ENCODE measurements around the gene CATSPERE. TPM values are rescaled to one million over a fixed set of nuclear protein-coding genes. Genes with fewer than 3 reads are reported as not detected.

Gene CATSPERE
- total RNA-seq, 1 experiment from 2014 or later: 0.14 TPM

DNA sequence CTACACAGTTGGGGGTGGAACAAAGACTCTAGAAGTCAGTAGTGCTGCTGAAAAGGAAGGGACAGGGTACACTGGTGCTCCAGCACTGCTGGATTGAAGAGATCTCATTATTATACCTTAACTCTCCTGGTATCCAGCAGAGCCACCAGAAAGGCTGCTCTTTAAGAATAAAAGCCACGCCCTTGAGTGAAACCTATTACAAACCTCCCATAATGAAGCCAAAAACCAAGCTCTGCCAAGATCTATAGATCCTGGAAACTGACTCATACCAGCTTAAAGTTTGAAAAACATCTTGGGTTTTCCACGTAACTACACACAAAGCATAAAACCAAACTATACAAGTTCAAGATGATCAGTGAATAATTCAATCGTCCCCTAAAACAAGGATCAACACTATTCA is 47.3 kb upstream of the CATSPERE start:
- Mint-ChIP-seq H3K36me3 (ENCODE audit: insufficient read depth, unreplicated experiment) (peaks cover 71% of the 10 kb centered on the region), H3K27ac (ENCODE audit: unreplicated experiment) (no peak overlapping the region)
- H3K9me3 ChIP-seq: no peaks in the 10 kb centered on the region

DNA sequence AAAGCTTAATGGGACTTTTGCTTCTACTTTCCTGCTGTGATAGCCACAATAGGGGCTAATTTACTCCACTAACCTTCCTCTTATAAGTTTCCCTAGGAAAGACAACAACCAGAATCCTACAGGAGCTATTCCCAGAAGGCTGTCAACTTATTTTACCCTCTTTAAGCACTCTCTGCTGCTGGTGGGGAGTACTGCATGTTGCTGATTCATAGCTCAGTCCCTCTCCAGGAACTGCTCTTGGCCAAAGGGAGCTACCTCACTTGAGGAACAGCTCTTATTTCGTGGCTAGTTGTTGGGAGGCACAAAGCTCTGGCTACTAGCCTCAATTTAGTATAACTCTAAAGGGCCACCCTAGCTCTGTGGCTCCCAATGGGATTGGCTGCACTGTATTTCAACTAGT is 46.5 kb upstream of the CATSPERE start:
- no TSS peak for BruUV-seq (replicated peaks)
- Mint-ChIP-seq H3K27ac (ENCODE audit: unreplicated experiment) (no peak overlapping the region), H3K4me1 (ENCODE audit: low read depth, unreplicated experiment) (no peaks in the 10 kb centered on the region), H3K36me3 (ENCODE audit: insufficient read depth, unreplicated experiment) (peaks cover 69% of the 10 kb centered on the region), H3K27me3 (ENCODE audit: insufficient read depth, unreplicated experiment) (no peaks in the 10 kb centered on the region), H3K9me3 (ENCODE audit: unreplicated experiment) (no peaks in the 10 kb centered on the region), H3K4me3 (ENCODE audit: unreplicated experiment) (no peak overlapping the region)
- Histone ChIP-seq H3K27me3 (replicated peaks; ENCODE audit: control insufficient read depth, insufficient read depth, low read length) (no peaks in the 10 kb centered on the region), H3K36me3 (ENCODE audit: control insufficient read depth, insufficient read depth, low read length) (peaks cover 1% of the 10 kb centered on the region; the same call in 1 of the 2 replicates), H3K4me3 (ENCODE audit: low read depth, low read length) (no peak overlapping the region), H3K4me1 (no peaks in the 10 kb centered on the region), H3K9me3 (no peaks in the 10 kb centered on the region)
- intact Hi-C loops (cut with micrococcal nuclease; ENCODE audit: unreplicated experiment): no loop called here
- TF ChIP-seq, protein P1, sequence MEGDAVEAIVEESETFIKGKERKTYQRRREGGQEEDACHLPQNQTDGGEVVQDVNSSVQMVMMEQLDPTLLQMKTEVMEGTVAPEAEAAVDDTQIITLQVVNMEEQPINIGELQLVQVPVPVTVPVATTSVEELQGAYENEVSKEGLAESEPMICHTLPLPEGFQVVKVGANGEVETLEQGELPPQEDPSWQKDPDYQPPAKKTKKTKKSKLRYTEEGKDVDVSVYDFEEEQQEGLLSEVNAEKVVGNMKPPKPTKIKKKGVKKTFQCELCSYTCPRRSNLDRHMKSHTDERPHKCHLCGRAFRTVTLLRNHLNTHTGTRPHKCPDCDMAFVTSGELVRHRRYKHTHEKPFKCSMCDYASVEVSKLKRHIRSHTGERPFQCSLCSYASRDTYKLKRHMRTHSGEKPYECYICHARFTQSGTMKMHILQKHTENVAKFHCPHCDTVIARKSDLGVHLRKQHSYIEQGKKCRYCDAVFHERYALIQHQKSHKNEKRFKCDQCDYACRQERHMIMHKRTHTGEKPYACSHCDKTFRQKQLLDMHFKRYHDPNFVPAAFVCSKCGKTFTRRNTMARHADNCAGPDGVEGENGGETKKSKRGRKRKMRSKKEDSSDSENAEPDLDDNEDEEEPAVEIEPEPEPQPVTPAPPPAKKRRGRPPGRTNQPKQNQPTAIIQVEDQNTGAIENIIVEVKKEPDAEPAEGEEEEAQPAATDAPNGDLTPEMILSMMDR (IDR thresholded peaks at IDR 0.05; ENCODE audit: insufficient read depth in 1 of 2, low read depth in 1 of 2, low read length in 1 of 2, severe bottlenecking in 1 of 2, unreplicated experiment in 1 of 2): no peak
- DNase-seq: no peak
- ChIA-PET CTCF (interaction anchor here (0.5 to 1.4 kb wide), 4 partner anchors 8 to 289 kb away, joined by 3 to 4 read pairs (median 3); no protein-coding TSS in a partner anchor), POLR2A (interaction anchor here (0.5 kb wide), 1 partner anchor 420 kb away, joined by 3 read pairs; no protein-coding TSS in a partner anchor)

More for the DNA sequence above, 47.3 kb upstream of the CATSPERE start:
- intact Hi-C loops (cut with micrococcal nuclease; ENCODE audit: unreplicated experiment): no loop called here
- Histone ChIP-seq H3K27me3 (replicated peaks; ENCODE audit: control insufficient read depth, insufficient read depth, low read length) (no peaks in the 10 kb centered on the region), H3K36me3 (ENCODE audit: control insufficient read depth, insufficient read depth, low read length) (peaks cover 1% of the 10 kb centered on the region; the same call in 1 of the 2 replicates), H3K4me1 (no peaks in the 10 kb centered on the region), H3K4me3 (ENCODE audit: low read depth, low read length) (no peak overlapping the region)
- H3K4me1 Mint-ChIP-seq (ENCODE audit: low read depth, unreplicated experiment): no peaks in the 10 kb centered on the region
- ChIA-PET POLR2A (no interaction called here), CTCF (interaction anchor here (1.2 to 1.4 kb wide), 2 partner anchors 8 to 11 kb away, joined by 3 read pairs; no protein-coding TSS in a partner anchor)
- no peak for DNase-seq
- H3K27me3 Mint-ChIP-seq (ENCODE audit: insufficient read depth, unreplicated experiment): no peaks in the 10 kb centered on the region
- no peak overlapping the region for H3K4me3 Mint-ChIP-seq (ENCODE audit: unreplicated experiment)
- no TSS peak for BruUV-seq (replicated peaks)
- TF ChIP-seq, protein P1 (IDR thresholded peaks at IDR 0.05; ENCODE audit: insufficient read depth in 1 of 2, low read depth in 1 of 2, low read length in 1 of 2, severe bottlenecking in 1 of 2, unreplicated experiment in 1 of 2): no peak
- no peaks in the 10 kb centered on the region for H3K9me3 Mint-ChIP-seq (ENCODE audit: unreplicated experiment)

DNA sequence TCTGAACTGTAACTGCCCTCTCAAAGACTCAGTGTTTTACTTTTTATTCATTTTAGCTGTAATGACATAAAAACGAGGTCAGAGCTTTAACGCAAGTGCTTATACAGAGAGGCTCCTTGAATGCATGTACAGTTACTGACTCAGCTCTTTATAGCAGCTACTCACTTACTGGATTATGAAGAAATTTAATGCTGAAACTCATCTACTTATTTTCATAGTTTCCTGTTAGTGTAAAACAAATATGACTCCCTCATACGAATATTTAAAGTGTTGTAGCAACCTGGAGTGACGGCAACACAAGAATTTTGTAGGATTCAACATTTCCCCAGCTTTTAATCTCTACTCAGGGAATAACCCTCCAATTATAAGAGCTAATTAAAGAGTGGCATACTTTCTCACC is 42.0 kb upstream of the CATSPERE start:
- Mint-ChIP-seq H3K4me1 (ENCODE audit: low read depth, unreplicated experiment) (no peaks in the 10 kb centered on the region), H3K27ac (ENCODE audit: unreplicated experiment) (no peak overlapping the region), H3K9me3 (ENCODE audit: unreplicated experiment) (no peaks in the 10 kb centered on the region), H3K27me3 (ENCODE audit: insufficient read depth, unreplicated experiment) (no peaks in the 10 kb centered on the region), H3K36me3 (ENCODE audit: insufficient read depth, unreplicated experiment) (peaks cover 62% of the 10 kb centered on the region), H3K4me3 (ENCODE audit: unreplicated experiment) (no peak overlapping the region)
- H3K36me3 ChIP-seq (ENCODE audit: control insufficient read depth, insufficient read depth, low read length): peaks cover 1% of the 10 kb centered on the region; the same call in 1 of the 2 replicates
- TF ChIP-seq, protein P1 (IDR thresholded peaks at IDR 0.05; ENCODE audit: insufficient read depth in 1 of 2, low read depth in 1 of 2, low read length in 1 of 2, severe bottlenecking in 1 of 2, unreplicated experiment in 1 of 2): no peak
- H3K9me3 ChIP-seq: no peaks in the 10 kb centered on the region
- POLR2A ChIA-PET: no interaction called here
- CTCF ChIA-PET: no interaction called here
- no peak overlapping the region for H3K4me3 ChIP-seq (ENCODE audit: low read depth, low read length)
- intact Hi-C loops (cut with micrococcal nuclease; ENCODE audit: unreplicated experiment): no loop called here
- no peak for DNase-seq
- H3K4me1 ChIP-seq: no peaks in the 10 kb centered on the region
- no peaks in the 10 kb centered on the region for H3K27me3 ChIP-seq (replicated peaks; ENCODE audit: control insufficient read depth, insufficient read depth, low read length)
- BruUV-seq (replicated peaks): no TSS peak
